ENCODE data around the gene PXDC1.
A peak's percentile ranks its signal among the peaks of the same experiment; 100 is the strongest.

Gene PXDC1

DNA sequence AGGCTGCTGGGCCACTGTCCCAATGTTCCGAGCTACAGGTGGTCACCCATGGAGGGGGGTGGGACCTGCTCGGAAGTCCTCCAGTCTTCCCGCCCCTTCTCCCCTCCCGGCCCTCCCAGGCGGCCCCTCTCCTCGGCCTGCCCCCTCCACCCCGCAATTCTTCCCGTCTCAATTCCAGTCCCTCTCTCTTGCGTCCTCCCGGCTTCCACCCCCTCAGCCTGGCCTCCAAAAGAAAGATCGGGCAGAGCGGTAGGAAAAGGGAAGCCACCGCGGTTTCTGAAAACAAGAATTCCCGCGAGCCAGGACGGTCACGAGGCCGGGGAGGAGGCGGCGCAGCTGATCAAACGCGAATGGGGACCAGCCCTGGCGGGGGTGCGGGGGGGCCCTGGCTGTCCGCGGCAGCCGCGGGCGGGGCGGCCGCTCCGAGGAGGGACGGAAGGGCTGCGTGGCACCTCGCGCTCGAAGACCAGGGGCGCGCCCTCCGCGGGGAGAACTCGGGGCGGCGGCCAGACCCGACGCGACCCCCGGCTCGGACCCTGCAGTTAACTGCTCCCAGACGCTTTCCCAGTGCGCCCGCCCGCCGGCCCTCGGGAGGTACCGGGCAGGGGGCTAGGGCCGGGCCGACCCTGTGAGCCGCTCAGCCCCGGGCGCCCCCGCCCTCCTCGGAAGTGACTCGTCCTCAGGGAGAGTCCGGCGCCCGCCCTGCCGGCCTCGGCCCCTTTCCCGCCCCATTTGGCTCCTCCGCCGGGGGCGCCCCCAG lies 1.0 kb downstream of the PXDC1 start:
- Histone ChIP-seq H3K23ac (ENCODE audit: low read depth, low read length, poor library complexity) (no peak overlapping the region), H3K4me3 (ENCODE audit: low read length in 2 of 2) (peak overlapping the region; percentile 85 to 96), H3K4ac (ENCODE audit: low read length) (no peak overlapping the region), H2BK15ac (ENCODE audit: low read length) (no peak overlapping the region), H3K9ac (ENCODE audit: low read depth, low read length, poor library complexity) (peak overlapping the region; percentile 71), H3K36me3 (replicated peaks in 1 of 2; ENCODE audit: control insufficient read depth in 2 of 2, insufficient read depth in 2 of 2, low read length in 2 of 2) (peaks cover 0 to 26% of the 10 kb centered on the region in 2 donors), H2BK5ac (ENCODE audit: low read length) (no peak overlapping the region), H2AK5ac (ENCODE audit: low read depth, low read length) (no peak overlapping the region), H3K79me1 (ENCODE audit: low read depth, low read length) (no peaks in the 10 kb centered on the region), H2AFZ (ENCODE audit: low read length) (peak overlapping the region; percentile 85), H3K4me1 (ENCODE audit: control insufficient read depth in 2 of 2, insufficient read depth in 1 of 2, low read depth in 1 of 2, low read length in 2 of 2) (peaks cover 4 to 25% of the 10 kb centered on the region in 2 donors), H2BK12ac (ENCODE audit: low read length) (no peak overlapping the region), H3K9me3 (replicated peaks in 1 of 2; ENCODE audit: control insufficient read depth in 2 of 2, insufficient read depth in 1 of 2, low read depth in 1 of 2, low read length in 2 of 2) (peaks cover 0 to 3% of the 10 kb centered on the region in 2 donors), H3K18ac (ENCODE audit: low read length) (peak overlapping the region; percentile 92), H4K91ac (ENCODE audit: low read depth, low read length, poor library complexity) (no peak overlapping the region), H4K8ac (ENCODE audit: low read depth, low read length) (no peak overlapping the region), H3K27me3 (ENCODE audit: control insufficient read depth in 3 of 3, insufficient read depth in 3 of 3, low read depth in 1 of 3, low read length in 3 of 3) (peaks cover 0 to 42% (median 5%) of the 10 kb centered on the region in 3 experiments), H3K4me2 (ENCODE audit: insufficient read depth, low read length, poor library complexity, severe bottlenecking) (peak overlapping the region; percentile 99), H3K27ac (replicated peaks; ENCODE audit: low read length) (no peak overlapping the region), H3K14ac (ENCODE audit: low read length) (no peak overlapping the region), H2BK120ac (ENCODE audit: low read depth, low read length) (peak overlapping the region; percentile 61)
- no CpG with 5 or more reads among the region's 74 CpGs for WGBS, 2 donors (ENCODE audit: extremely low coverage in 2 of 2, insufficient read length in 2 of 2, insufficient replicate concordance in 1 of 2)
- DNase-seq (ENCODE audit: low spot score): peak; percentile 31

DNA sequence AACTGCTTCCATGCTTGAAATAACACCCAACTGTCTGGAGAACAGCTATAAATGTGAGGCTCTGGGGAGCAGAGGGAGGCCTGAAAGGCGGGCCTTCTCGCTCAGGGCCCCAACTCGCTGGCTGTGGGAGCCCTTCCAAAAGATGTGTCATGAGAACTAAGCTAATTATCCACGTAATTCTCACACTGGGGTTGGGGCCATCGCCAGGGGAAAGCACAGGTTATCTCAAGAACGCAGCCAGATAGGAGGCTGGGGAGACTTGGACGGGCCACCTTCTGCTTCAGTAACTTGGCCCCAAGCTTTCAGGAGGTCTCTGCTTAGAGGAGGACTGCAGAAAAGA lies 1.6 kb downstream of the PXDC1 start:
- no peak overlapping the region for H2BK5ac ChIP-seq (ENCODE audit: low read length)
- no peak overlapping the region for H3K23ac ChIP-seq (ENCODE audit: low read depth, low read length, poor library complexity)
- no peak overlapping the region for H3K27ac ChIP-seq (replicated peaks; ENCODE audit: low read length)

DNA sequence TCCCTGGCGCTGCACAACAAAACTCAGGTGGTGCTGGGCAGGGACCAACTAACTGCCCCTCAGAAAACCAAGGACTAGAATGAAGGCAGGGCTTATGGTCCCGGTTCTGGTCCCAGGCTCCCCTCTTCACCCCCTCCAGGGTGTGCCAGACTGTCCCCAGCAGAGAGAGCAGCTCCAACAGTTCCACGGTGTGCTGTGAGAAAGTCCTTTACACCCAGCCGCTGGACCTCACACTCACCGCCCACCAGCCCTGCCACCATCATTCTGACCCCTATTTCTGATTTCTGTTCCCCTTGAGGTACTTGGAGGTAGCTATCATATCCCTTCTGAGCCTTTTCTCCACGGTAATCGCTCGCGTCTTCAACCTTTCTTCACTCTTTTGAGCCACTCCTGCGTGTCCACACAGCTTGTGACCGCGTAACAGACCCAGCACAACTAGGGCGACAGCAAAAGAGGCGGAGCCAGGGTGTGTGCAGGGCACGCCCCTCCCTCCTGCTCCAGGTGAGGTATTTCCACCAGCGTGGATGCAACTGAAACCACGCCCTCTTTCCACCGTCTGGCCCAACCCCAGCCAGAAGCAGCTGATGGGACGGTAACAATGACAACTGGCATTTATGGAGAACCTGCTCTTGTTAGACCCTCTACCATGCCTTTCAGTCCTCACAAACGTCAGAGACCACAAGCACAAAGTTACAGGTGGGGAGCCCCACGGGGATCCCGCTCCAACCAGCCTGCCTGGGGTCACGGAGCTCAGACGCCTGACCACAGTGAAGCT lies 2.3 kb downstream of the PXDC1 start:
- H3K18ac ChIP-seq (ENCODE audit: low read length): peak overlapping the region; percentile 13
- peak overlapping the region in 1 of 2 donors; percentile 96 for H3K4me3 ChIP-seq (ENCODE audit: low read length in 2 of 2)
- no peaks in the 10 kb centered on the region for H3K79me1 ChIP-seq (ENCODE audit: low read depth, low read length)
- WGBS, 2 donors (ENCODE audit: extremely low coverage in 2 of 2, insufficient read length in 2 of 2, insufficient replicate concordance in 1 of 2): no CpG with 5 or more reads among the region's 24 CpGs
- H3K4me2 ChIP-seq (ENCODE audit: insufficient read depth, low read length, poor library complexity, severe bottlenecking): no peak overlapping the region
- peaks cover 0 to 30% of the 10 kb centered on the region in 2 donors for H3K36me3 ChIP-seq (replicated peaks in 1 of 2; ENCODE audit: control insufficient read depth in 2 of 2, insufficient read depth in 2 of 2, low read length in 2 of 2)
- H2AK5ac ChIP-seq (ENCODE audit: low read depth, low read length): no peak overlapping the region
- H2AFZ ChIP-seq (ENCODE audit: low read length): no peak overlapping the region
- DNase-seq (ENCODE audit: low spot score): no peak
- no peak overlapping the region for H3K9ac ChIP-seq (ENCODE audit: low read depth, low read length, poor library complexity)
- no peak overlapping the region for H2BK12ac ChIP-seq (ENCODE audit: low read length)
- H3K14ac ChIP-seq (ENCODE audit: low read length): no peak overlapping the region
- H3K4ac ChIP-seq (ENCODE audit: low read length): no peak overlapping the region
- no peak overlapping the region for H4K8ac ChIP-seq (ENCODE audit: low read depth, low read length)
- H3K4me1 ChIP-seq (ENCODE audit: control insufficient read depth in 2 of 2, insufficient read depth in 1 of 2, low read depth in 1 of 2, low read length in 2 of 2): peaks cover 4 to 25% of the 10 kb centered on the region in 2 donors
- H3K27me3 ChIP-seq (ENCODE audit: control insufficient read depth in 3 of 3, insufficient read depth in 3 of 3, low read depth in 1 of 3, low read length in 3 of 3): peaks cover 0 to 42% (median 5%) of the 10 kb centered on the region in 3 experiments
- H2BK15ac ChIP-seq (ENCODE audit: low read length): no peak overlapping the region
- no peak overlapping the region for H2BK5ac ChIP-seq (ENCODE audit: low read length)
- H4K91ac ChIP-seq (ENCODE audit: low read depth, low read length, poor library complexity): no peak overlapping the region
- H2BK120ac ChIP-seq (ENCODE audit: low read depth, low read length): no peak overlapping the region
- H3K23ac ChIP-seq (ENCODE audit: low read depth, low read length, poor library complexity): no peak overlapping the region
- H3K27ac ChIP-seq (replicated peaks; ENCODE audit: low read length): no peak overlapping the region
- H3K9me3 ChIP-seq (replicated peaks in 1 of 2; ENCODE audit: control insufficient read depth in 2 of 2, insufficient read depth in 1 of 2, low read depth in 1 of 2, low read length in 2 of 2): peaks cover 0 to 3% of the 10 kb centered on the region in 2 donors

More for the DNA sequence above, 1.6 kb downstream of the PXDC1 start:
- H2BK12ac ChIP-seq (ENCODE audit: low read length): no peak overlapping the region
- H3K27me3 ChIP-seq (ENCODE audit: control insufficient read depth in 3 of 3, insufficient read depth in 3 of 3, low read depth in 1 of 3, low read length in 3 of 3): peaks cover 0 to 42% (median 5%) of the 10 kb centered on the region in 3 experiments
- no peak overlapping the region for H3K9ac ChIP-seq (ENCODE audit: low read depth, low read length, poor library complexity)
- H2AFZ ChIP-seq (ENCODE audit: low read length): peak overlapping the region; percentile 85
- H3K9me3 ChIP-seq (replicated peaks in 1 of 2; ENCODE audit: control insufficient read depth in 2 of 2, insufficient read depth in 1 of 2, low read depth in 1 of 2, low read length in 2 of 2): peaks cover 0 to 3% of the 10 kb centered on the region in 2 donors
- no peak overlapping the region for H2AK5ac ChIP-seq (ENCODE audit: low read depth, low read length)
- H3K4me3 ChIP-seq (ENCODE audit: low read length in 2 of 2): peak overlapping the region in 1 of 2 donors; percentile 96
- no peak overlapping the region for H3K4ac ChIP-seq (ENCODE audit: low read length)
- H2BK15ac ChIP-seq (ENCODE audit: low read length): no peak overlapping the region
- H3K79me1 ChIP-seq (ENCODE audit: low read depth, low read length): no peaks in the 10 kb centered on the region
- H3K36me3 ChIP-seq (replicated peaks in 1 of 2; ENCODE audit: control insufficient read depth in 2 of 2, insufficient read depth in 2 of 2, low read length in 2 of 2): peaks cover 0 to 30% of the 10 kb centered on the region in 2 donors
- WGBS, 2 donors (ENCODE audit: extremely low coverage in 2 of 2, insufficient read length in 2 of 2, insufficient replicate concordance in 1 of 2): no CpG with 5 or more reads among the region's 7 CpGs
- H3K4me1 ChIP-seq (ENCODE audit: control insufficient read depth in 2 of 2, insufficient read depth in 1 of 2, low read depth in 1 of 2, low read length in 2 of 2): peaks cover 4 to 25% of the 10 kb centered on the region in 2 donors
- H3K18ac ChIP-seq (ENCODE audit: low read length): peak overlapping the region; percentile 70
- no peak for DNase-seq (ENCODE audit: low spot score)
- no peak overlapping the region for H3K14ac ChIP-seq (ENCODE audit: low read length)
- H2BK120ac ChIP-seq (ENCODE audit: low read depth, low read length): no peak overlapping the region
- no peak overlapping the region for H4K91ac ChIP-seq (ENCODE audit: low read depth, low read length, poor library complexity)
- peak overlapping the region; percentile 99 for H3K4me2 ChIP-seq (ENCODE audit: insufficient read depth, low read length, poor library complexity, severe bottlenecking)
- no peak overlapping the region for H4K8ac ChIP-seq (ENCODE audit: low read depth, low read length)
